WTC11 (cell line): ENCODE measurements around the gene GLRX. TPM values are rescaled to one million over a fixed set of nuclear protein-coding genes. Genes with fewer than 3 reads are reported as not detected.
"Not testable (repeated sequence)": the region's sequence is repeated elsewhere in the genome, so short reads cannot be mapped to it uniquely, and the experiment has no call there.

Experiments used
- ATAC-seq: fragments of 200-7000 bp; cut with Tn5 transposase; 2 replicates; pipeline ENCODE4 v1.10.0; 2021; ENCODE audit warnings: mild to moderate bottlenecking, moderate library complexity
- CTCF ChIA-PET: fragments of 300-600 bp; sonication (Branson Sonifier 250); formaldehyde crosslinking; loops from one replicate; lab custom pipeline; 2021; ENCODE audit warnings: antibody characterized with exemption; lab: Charles Lee
- POLR2A ChIA-PET: fragments of 350-600 bp; sonication (Branson Sonifier 250); formaldehyde crosslinking; loops from one replicate; lab custom pipeline; 2021; ENCODE audit warnings: antibody characterized with exemption; lab: Charles Lee
- DNase-seq: peaks from one replicate; pipeline ENCODE4 v3.0.0; 2021; ENCODE audit warnings: low spot score
- H3K27ac Mint-ChIP-seq: 2 replicates; pipeline ENCODE4 v1.8.0; 2021; ENCODE audit warnings: mixed read lengths
- H3K27me3 Mint-ChIP-seq: 2 replicates; pipeline ENCODE4 v1.8.0; 2021; ENCODE audit warnings: low read depth, mild to moderate bottlenecking, moderate library complexity, mixed read lengths
- H3K36me3 Mint-ChIP-seq: 2 replicates; pipeline ENCODE4 v1.8.0; 2021; ENCODE audit warnings: mixed read lengths
- H3K4me1 Mint-ChIP-seq: 2 replicates; pipeline ENCODE4 v1.8.0; 2022; ENCODE audit warnings: mixed read lengths
- H3K4me3 Mint-ChIP-seq: 2 replicates; pipeline ENCODE4 v1.8.0; 2021; ENCODE audit warnings: mild to moderate bottlenecking, moderate library complexity, mixed read lengths
- H3K9me3 Mint-ChIP-seq: 2 replicates; pipeline ENCODE4 v1.8.0; 2021; ENCODE audit warnings: mixed read lengths
- ATF1 ChIP-seq: sonication (generic); formaldehyde crosslinking; IDR thresholded peaks from 2 replicates; pipeline ENCODE4 v1.8.1; 2023; ENCODE audit warnings: mild to moderate bottlenecking, moderate library complexity, missing genetic modification reagents
- ESRRA ChIP-seq: sonication (generic); formaldehyde crosslinking; IDR thresholded peaks from 2 replicates; pipeline ENCODE4 v1.8.1; 2022; ENCODE audit warnings: mild to moderate bottlenecking, missing genetic modification reagents, borderline replicate concordance
- GTF2I ChIP-seq: fragments of 250-450 bp; sonication (Bioruptor Pico); conservative IDR thresholded peaks from 2 replicates; pipeline ENCODE4 v1.4.0; 2021; ENCODE audit warnings: mild to moderate bottlenecking
- IRF2 ChIP-seq: sonication (generic); formaldehyde crosslinking; IDR thresholded peaks from 2 replicates; pipeline ENCODE4 v1.8.0; 2022; ENCODE audit warnings: low read depth, missing genetic modification reagents, borderline replicate concordance
- NR1H2 ChIP-seq: sonication (generic); formaldehyde crosslinking; IDR thresholded peaks from 2 replicates; pipeline ENCODE4 v1.9.0; 2021; ENCODE audit warnings: mild to moderate bottlenecking, moderate library complexity, missing genetic modification reagents
- PRRX2 ChIP-seq: fragments of 250-450 bp; sonication (Bioruptor Pico); IDR thresholded peaks from 2 replicates; pipeline ENCODE4 v1.8.0; 2021; ENCODE audit warnings: mild to moderate bottlenecking
- ZBTB21 ChIP-seq: sonication (generic); formaldehyde crosslinking; IDR thresholded peaks from 2 replicates; pipeline ENCODE4 v1.8.1; 2023; ENCODE audit warnings: mild to moderate bottlenecking, missing genetic modification reagents, borderline replicate concordance
- ZNF138 ChIP-seq: sonication (generic); formaldehyde crosslinking; conservative IDR thresholded peaks from 2 replicates; pipeline ENCODE4 v1.8.1; 2022; ENCODE audit warnings: mild to moderate bottlenecking, moderate library complexity, missing genetic modification reagents
- ZNF416 ChIP-seq: fragments of 250-450 bp; sonication (Bioruptor Pico); IDR thresholded peaks from 2 replicates; pipeline ENCODE4 v1.9.0; 2021; ENCODE audit warnings: mild to moderate bottlenecking, inconsistent platforms
- total RNA-seq: library from RNA; stranded (reverse); gene quantifications from 3 replicates; pipeline ENCODE4 v1.2.3, GENCODE V29; 2021
- TF ChIP-seq, protein P1 (sequence below): sonication (generic); formaldehyde crosslinking; IDR thresholded peaks from 2 replicates; pipeline ENCODE4 v1.8.0; 2023; ENCODE audit warnings: missing genetic modification reagents, mild to moderate bottlenecking, borderline replicate concordance
- TF ChIP-seq, protein P2 (sequence below): fragments of 250-450 bp; sonication (Bioruptor Pico); conservative IDR thresholded peaks from 2 replicates; pipeline ENCODE4 v1.9.0; 2021; ENCODE audit warnings: mild to moderate bottlenecking
- TF ChIP-seq, protein P3 (sequence below): sonication (generic); formaldehyde crosslinking; IDR thresholded peaks from 2 replicates; pipeline ENCODE4 v1.8.0; 2022; ENCODE audit warnings: missing genetic modification reagents

Gene GLRX
- total RNA-seq, 1 experiment from 2014 or later: 15.9 TPM

DNA sequence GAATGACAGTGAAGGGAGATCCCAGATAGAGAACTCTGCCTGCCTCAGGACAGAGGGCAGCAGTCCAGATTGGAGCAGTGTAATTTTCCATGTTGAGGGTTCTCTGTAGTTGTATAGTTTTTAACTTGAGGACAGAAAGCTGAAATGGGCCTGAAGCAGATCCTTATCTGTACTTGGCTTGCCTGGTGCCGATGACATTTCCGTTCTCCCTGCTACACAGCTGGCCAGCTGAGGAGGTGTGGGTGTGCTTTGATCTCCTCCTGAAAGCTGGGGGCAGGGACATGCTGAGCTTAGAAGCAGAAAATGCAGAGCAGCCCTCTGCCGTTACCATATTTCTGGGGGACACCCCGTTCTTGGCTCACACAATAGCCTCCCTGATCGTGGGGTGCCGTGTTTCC lies 10.5 kb downstream of the GLRX start:
- H3K27me3 Mint-ChIP-seq: no peaks in the 10 kb centered on the region
- H3K27ac Mint-ChIP-seq: no peak overlapping the region
- no peak for DNase-seq
- TF ChIP-seq ESRRA (CRISPR knock-in tag): no peak
- no peak for TF ChIP-seq IRF2
- no peak for TF ChIP-seq PRRX2
- TF ChIP-seq ZBTB21 (CRISPR knock-in tag): no peak
- TF ChIP-seq, protein P1, sequence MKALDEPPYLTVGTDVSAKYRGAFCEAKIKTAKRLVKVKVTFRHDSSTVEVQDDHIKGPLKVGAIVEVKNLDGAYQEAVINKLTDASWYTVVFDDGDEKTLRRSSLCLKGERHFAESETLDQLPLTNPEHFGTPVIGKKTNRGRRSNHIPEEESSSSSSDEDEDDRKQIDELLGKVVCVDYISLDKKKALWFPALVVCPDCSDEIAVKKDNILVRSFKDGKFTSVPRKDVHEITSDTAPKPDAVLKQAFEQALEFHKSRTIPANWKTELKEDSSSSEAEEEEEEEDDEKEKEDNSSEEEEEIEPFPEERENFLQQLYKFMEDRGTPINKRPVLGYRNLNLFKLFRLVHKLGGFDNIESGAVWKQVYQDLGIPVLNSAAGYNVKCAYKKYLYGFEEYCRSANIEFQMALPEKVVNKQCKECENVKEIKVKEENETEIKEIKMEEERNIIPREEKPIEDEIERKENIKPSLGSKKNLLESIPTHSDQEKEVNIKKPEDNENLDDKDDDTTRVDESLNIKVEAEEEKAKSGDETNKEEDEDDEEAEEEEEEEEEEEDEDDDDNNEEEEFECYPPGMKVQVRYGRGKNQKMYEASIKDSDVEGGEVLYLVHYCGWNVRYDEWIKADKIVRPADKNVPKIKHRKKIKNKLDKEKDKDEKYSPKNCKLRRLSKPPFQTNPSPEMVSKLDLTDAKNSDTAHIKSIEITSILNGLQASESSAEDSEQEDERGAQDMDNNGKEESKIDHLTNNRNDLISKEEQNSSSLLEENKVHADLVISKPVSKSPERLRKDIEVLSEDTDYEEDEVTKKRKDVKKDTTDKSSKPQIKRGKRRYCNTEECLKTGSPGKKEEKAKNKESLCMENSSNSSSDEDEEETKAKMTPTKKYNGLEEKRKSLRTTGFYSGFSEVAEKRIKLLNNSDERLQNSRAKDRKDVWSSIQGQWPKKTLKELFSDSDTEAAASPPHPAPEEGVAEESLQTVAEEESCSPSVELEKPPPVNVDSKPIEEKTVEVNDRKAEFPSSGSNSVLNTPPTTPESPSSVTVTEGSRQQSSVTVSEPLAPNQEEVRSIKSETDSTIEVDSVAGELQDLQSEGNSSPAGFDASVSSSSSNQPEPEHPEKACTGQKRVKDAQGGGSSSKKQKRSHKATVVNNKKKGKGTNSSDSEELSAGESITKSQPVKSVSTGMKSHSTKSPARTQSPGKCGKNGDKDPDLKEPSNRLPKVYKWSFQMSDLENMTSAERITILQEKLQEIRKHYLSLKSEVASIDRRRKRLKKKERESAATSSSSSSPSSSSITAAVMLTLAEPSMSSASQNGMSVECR (CRISPR knock-in tag): no peak
- no peak for TF ChIP-seq GTF2I (CRISPR knock-in tag)
- TF ChIP-seq, protein P2, sequence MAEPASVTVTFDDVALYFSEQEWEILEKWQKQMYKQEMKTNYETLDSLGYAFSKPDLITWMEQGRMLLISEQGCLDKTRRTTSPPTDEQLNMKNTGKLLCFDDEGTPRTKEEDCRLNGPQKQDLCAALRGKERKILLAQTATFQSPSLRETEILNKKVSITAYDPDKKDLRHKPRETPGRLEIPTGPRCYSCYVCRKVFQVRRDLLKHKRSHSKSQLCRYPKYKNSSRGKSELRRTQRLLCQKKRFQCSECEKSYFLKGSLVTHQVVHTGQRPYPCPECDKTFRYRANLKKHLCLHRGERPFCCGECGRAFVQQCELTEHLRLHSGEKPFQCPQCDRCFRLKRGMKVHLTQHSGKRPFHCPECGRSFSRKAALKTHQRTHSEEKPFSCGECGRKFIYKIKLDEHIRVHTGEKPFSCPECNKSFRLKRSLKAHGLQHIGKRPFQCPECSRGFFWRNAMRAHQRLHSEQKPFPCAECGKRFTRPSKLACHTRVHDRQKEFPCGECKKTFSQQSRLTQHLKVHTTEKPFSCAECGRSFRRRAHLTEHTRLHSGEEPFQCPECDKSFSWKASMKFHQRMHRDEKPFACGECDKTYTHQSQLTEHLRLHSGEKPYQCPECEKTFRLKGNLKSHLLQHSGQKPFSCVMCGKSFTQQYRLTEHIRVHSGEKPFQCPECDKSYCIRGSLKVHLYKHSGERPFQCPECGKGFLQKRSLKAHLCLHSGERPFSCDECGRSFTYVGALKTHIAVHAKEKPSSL (CRISPR knock-in tag): no peak
- no peak for TF ChIP-seq NR1H2 (CRISPR knock-in tag)
- TF ChIP-seq ZNF416 (CRISPR knock-in tag): no peak
- TF ChIP-seq ZNF138 (CRISPR knock-in tag): no peak
- TF ChIP-seq, protein P3, sequence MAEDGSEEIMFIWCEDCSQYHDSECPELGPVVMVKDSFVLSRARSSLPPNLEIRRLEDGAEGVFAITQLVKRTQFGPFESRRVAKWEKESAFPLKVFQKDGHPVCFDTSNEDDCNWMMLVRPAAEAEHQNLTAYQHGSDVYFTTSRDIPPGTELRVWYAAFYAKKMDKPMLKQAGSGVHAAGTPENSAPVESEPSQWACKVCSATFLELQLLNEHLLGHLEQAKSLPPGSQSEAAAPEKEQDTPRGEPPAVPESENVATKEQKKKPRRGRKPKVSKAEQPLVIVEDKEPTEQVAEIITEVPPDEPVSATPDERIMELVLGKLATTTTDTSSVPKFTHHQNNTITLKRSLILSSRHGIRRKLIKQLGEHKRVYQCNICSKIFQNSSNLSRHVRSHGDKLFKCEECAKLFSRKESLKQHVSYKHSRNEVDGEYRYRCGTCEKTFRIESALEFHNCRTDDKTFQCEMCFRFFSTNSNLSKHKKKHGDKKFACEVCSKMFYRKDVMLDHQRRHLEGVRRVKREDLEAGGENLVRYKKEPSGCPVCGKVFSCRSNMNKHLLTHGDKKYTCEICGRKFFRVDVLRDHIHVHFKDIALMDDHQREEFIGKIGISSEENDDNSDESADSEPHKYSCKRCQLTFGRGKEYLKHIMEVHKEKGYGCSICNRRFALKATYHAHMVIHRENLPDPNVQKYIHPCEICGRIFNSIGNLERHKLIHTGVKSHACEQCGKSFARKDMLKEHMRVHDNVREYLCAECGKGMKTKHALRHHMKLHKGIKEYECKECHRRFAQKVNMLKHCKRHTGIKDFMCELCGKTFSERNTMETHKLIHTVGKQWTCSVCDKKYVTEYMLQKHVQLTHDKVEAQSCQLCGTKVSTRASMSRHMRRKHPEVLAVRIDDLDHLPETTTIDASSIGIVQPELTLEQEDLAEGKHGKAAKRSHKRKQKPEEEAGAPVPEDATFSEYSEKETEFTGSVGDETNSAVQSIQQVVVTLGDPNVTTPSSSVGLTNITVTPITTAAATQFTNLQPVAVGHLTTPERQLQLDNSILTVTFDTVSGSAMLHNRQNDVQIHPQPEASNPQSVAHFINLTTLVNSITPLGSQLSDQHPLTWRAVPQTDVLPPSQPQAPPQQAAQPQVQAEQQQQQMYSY (CRISPR knock-in tag): no peak
- no peak for TF ChIP-seq ATF1 (CRISPR knock-in tag)
- no peak overlapping the region for H3K4me3 Mint-ChIP-seq
- peaks cover 70% of the 10 kb centered on the region for H3K4me1 Mint-ChIP-seq
- ChIA-PET CTCF (interaction anchor here (0.6 to 1.8 kb wide), 2 partner anchors 23 to 31 kb away, joined by 5 read pairs; no protein-coding TSS in a partner anchor), POLR2A (no interaction called here)
- peaks cover 9% of the 10 kb centered on the region for H3K36me3 Mint-ChIP-seq
- no peaks in the 10 kb centered on the region for H3K9me3 Mint-ChIP-seq
- ATAC-seq: no peak

DNA sequence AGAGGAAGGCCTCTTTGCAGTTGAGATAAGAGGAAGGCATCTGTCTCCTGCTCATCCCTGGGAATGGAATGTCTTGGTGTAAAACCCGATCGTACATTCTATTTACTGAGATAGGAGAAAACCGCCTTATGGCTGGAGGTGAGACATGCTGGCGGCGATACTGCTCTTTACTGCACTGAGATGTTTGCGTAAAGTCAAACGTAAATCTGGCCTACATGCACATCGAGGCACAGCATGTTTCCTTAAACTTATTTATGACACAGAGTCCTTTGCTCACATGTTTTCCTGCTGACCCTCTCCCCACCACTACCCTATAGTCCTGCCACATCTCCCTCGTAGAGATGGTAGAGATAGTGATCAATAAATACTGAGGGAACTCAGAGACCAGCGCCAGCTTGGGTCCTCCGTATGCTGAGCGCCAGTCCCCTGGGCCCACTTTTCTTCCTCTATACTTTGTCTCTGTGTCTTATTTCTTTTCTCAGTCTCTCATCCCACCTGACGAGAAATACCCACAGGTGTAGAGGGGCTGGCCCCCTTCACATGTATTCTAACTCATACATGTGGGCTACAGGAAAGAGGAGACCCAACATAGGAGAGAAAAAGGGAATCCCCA lies 11.0 kb downstream of the GLRX start:
- H3K27ac Mint-ChIP-seq, ATAC-seq, H3K9me3 Mint-ChIP-seq, H3K4me3 Mint-ChIP-seq, H3K36me3 Mint-ChIP-seq, DNase-seq, H3K27me3 Mint-ChIP-seq: not testable (repeated sequence)
- POLR2A ChIA-PET: interaction anchor here (2.1 kb wide), 1 partner anchor 11 kb away, joined by 11 read pairs; the partner anchor contains the start of gene GLRX
- CTCF ChIA-PET: interaction anchor here (1.8 kb wide), 1 partner anchor 31 kb away, joined by 5 read pairs; no protein-coding TSS in a partner anchor
- peaks cover 66% of the 10 kb centered on the region for H3K4me1 Mint-ChIP-seq

DNA sequence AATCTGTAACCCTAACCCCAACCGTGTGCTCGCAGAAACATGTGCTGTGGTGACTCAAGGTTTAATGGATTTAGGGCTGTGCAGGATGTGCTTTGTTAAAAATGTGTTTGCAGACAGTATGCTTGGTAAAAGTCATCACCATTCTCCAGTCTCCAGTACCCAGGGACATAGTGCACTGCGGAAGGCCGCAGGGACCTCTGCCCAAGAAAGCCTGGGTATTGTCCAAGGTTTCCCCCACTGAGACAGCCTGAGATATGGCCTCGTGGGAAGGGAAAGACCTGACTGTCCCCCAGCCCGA lies 11.5 kb downstream of the GLRX start:
- H3K36me3 Mint-ChIP-seq, H3K27ac Mint-ChIP-seq, DNase-seq, H3K9me3 Mint-ChIP-seq, H3K27me3 Mint-ChIP-seq, H3K4me3 Mint-ChIP-seq, ATAC-seq: not testable (repeated sequence)
- POLR2A ChIA-PET: interaction anchor here (2.1 kb wide), 1 partner anchor 12 kb away, joined by 11 read pairs; the partner anchor contains the start of gene GLRX
- peaks cover 62% of the 10 kb centered on the region for H3K4me1 Mint-ChIP-seq
- CTCF ChIA-PET: interaction anchor here (1.8 to 2.3 kb wide), 2 partner anchors 30 kb away, joined by 5 to 12 read pairs; no protein-coding TSS in a partner anchor
